Activated naive CD8-positive, alpha-beta T cell treated with anti-CD3 and anti-CD28 coated beads, Interleukin-2, amount 50 U/mL, for 24 hours (primary cell): ENCODE measurements around the gene FBXO31.

Experiments
- ATAC-seq: fragments of 150-1000 bp; cut with Tn5 transposase; one replicate; pipeline ENCODE4 v1.10.0; 2021
- DNase-seq: peaks from one replicate; pipeline ENCODE4 v3.0.0; 2021
- H3K27ac Mint-ChIP-seq: one replicate; pipeline ENCODE4 v1.8.0; 2021; ENCODE audit warnings: mild to moderate bottlenecking, mixed read lengths
- H3K27me3 Mint-ChIP-seq: one replicate; pipeline ENCODE4 v1.8.0; 2021; ENCODE audit warnings: mixed read lengths
- H3K36me3 Mint-ChIP-seq: one replicate; pipeline ENCODE4 v1.8.0; 2021; ENCODE audit warnings: low read depth, mixed read lengths
- H3K4me1 Mint-ChIP-seq: one replicate; pipeline ENCODE4 v1.8.0; 2021; ENCODE audit warnings: mixed read lengths
- H3K4me3 Mint-ChIP-seq: one replicate; pipeline ENCODE4 v1.8.0; 2021; ENCODE audit warnings: mild to moderate bottlenecking, moderate library complexity, mixed read lengths
- H3K9me3 Mint-ChIP-seq: one replicate; pipeline ENCODE4 v1.8.0; 2021; ENCODE audit warnings: mixed read lengths

FBXO31 gene

GRCh38 chr16:87383505-87384161 lies at the start of gene FBXO31:
Gene FBXO31 (minus strand): TSS chr16:87383776. CDS start chr16:87383744, 32 bp downstream.
- H3K36me3 Mint-ChIP-seq, result peaks cover 16% of the 10 kb centered on the region
- H3K4me3 Mint-ChIP-seq, result peak within 1 kb of the TSS; percentile 83
- ATAC-seq, result peak; percentile 82
- peaks cover 2% of the 10 kb centered on the region for H3K27me3 Mint-ChIP-seq
- peak within 1 kb of the TSS; percentile 97 for H3K27ac Mint-ChIP-seq
- H3K4me1 Mint-ChIP-seq, result peaks cover 59% of the 10 kb centered on the region
- H3K9me3 Mint-ChIP-seq, result no peaks in the 10 kb centered on the region
- DNase-seq, result peak; percentile 91

- peaks cover 23% of the 10 kb centered on the region for H3K4me1 Mint-ChIP-seq
- no peaks in the 10 kb centered on the region for H3K9me3 Mint-ChIP-seq
- ATAC-seq (no peak), DNase-seq (no peak)
- peaks cover 4% of the 10 kb centered on the region for H3K36me3 Mint-ChIP-seq
- H3K27me3 Mint-ChIP-seq, result no peaks in the 10 kb centered on the region
- H3K27ac Mint-ChIP-seq, result no peak overlapping the region
- no peak overlapping the region for H3K4me3 Mint-ChIP-seq
Observed at GRCh38 chr16:87432330-87432915, 48.8 kb upstream of the FBXO31 start.

GRCh38 chr16:87431926-87432325 lies 48.4 kb upstream of the FBXO31 start:
- Mint-ChIP-seq H3K4me3 (no peak overlapping the region), H3K27me3 (no peaks in the 10 kb centered on the region), H3K9me3 (no peaks in the 10 kb centered on the region), H3K36me3 (peaks cover 4% of the 10 kb centered on the region), H3K27ac (no peak overlapping the region), H3K4me1 (peaks cover 21% of the 10 kb centered on the region)
- no peak for ATAC-seq
- no peak for DNase-seq

GRCh38 chr16:87426423-87427215 lies 43.0 kb upstream of the FBXO31 start:
- H3K9me3 Mint-ChIP-seq, result no peaks in the 10 kb centered on the region
- DNase-seq (no peak), ATAC-seq (no peak)
- no peaks in the 10 kb centered on the region for H3K4me1 Mint-ChIP-seq
- H3K27ac Mint-ChIP-seq, result no peak overlapping the region
- H3K36me3 Mint-ChIP-seq, result peaks cover 5% of the 10 kb centered on the region
- H3K4me3 Mint-ChIP-seq, result no peak overlapping the region
- H3K27me3 Mint-ChIP-seq, result no peaks in the 10 kb centered on the region

- no peak for DNase-seq
- no peaks in the 10 kb centered on the region for H3K4me1 Mint-ChIP-seq
- peaks cover 8% of the 10 kb centered on the region for H3K36me3 Mint-ChIP-seq
- ATAC-seq, result no peak
- H3K27me3 Mint-ChIP-seq, result no peaks in the 10 kb centered on the region
- no peaks in the 10 kb centered on the region for H3K9me3 Mint-ChIP-seq
- H3K27ac Mint-ChIP-seq, result no peak overlapping the region
- no peak overlapping the region for H3K4me3 Mint-ChIP-seq
Observed at GRCh38 chr16:87425941-87426340, 42.4 kb upstream of the FBXO31 start.

- ATAC-seq (no peak), DNase-seq (no peak)
- H3K4me3 Mint-ChIP-seq, result no peak overlapping the region
- no peaks in the 10 kb centered on the region for H3K27me3 Mint-ChIP-seq
- no peaks in the 10 kb centered on the region for H3K9me3 Mint-ChIP-seq
- H3K36me3 Mint-ChIP-seq, result peaks cover 9% of the 10 kb centered on the region
- H3K27ac Mint-ChIP-seq, result no peak overlapping the region
- H3K4me1 Mint-ChIP-seq, result no peaks in the 10 kb centered on the region
Observed at GRCh38 chr16:87424266-87424665, 40.7 kb upstream of the FBXO31 start.

- Mint-ChIP-seq H3K27me3 (no peaks in the 10 kb centered on the region), H3K27ac (no peak overlapping the region), H3K4me1 (no peaks in the 10 kb centered on the region), H3K4me3 (no peak overlapping the region), H3K36me3 (peaks cover 9% of the 10 kb centered on the region), H3K9me3 (no peaks in the 10 kb centered on the region)
- ATAC-seq (no peak), DNase-seq (no peak)
Observed at GRCh38 chr16:87423429-87423828, 39.9 kb upstream of the FBXO31 start.

- DNase-seq, result no peak
- Mint-ChIP-seq H3K27me3 (no peaks in the 10 kb centered on the region), H3K36me3 (peaks cover 9% of the 10 kb centered on the region), H3K9me3 (no peaks in the 10 kb centered on the region), H3K4me1 (no peaks in the 10 kb centered on the region), H3K4me3 (no peak overlapping the region), H3K27ac (no peak overlapping the region)
- no peak for ATAC-seq
Observed at GRCh38 chr16:87422106-87422505, 38.5 kb upstream of the FBXO31 start.

GRCh38 chr16:87421003-87421912 lies 37.7 kb upstream of the FBXO31 start:
- Mint-ChIP-seq H3K36me3 (peaks cover 9% of the 10 kb centered on the region), H3K27ac (no peak overlapping the region), H3K4me1 (no peaks in the 10 kb centered on the region), H3K9me3 (no peaks in the 10 kb centered on the region), H3K27me3 (no peaks in the 10 kb centered on the region), H3K4me3 (no peak overlapping the region)
- ATAC-seq, result no peak
- DNase-seq, result no peak

- H3K4me1 Mint-ChIP-seq, result no peaks in the 10 kb centered on the region
- no peak for ATAC-seq
- no peaks in the 10 kb centered on the region for H3K9me3 Mint-ChIP-seq
- DNase-seq, result no peak
- H3K27me3 Mint-ChIP-seq, result no peaks in the 10 kb centered on the region
- H3K36me3 Mint-ChIP-seq, result peaks cover 9% of the 10 kb centered on the region
- H3K4me3 Mint-ChIP-seq, result no peak overlapping the region
- H3K27ac Mint-ChIP-seq, result no peak overlapping the region
Observed at GRCh38 chr16:87420026-87421002, 36.7 kb upstream of the FBXO31 start.

- H3K36me3 Mint-ChIP-seq, result peaks cover 7% of the 10 kb centered on the region
- H3K4me1 Mint-ChIP-seq, result no peaks in the 10 kb centered on the region
- DNase-seq, result no peak
Observed at GRCh38 chr16:87418644-87419043, 35.1 kb upstream of the FBXO31 start.

GRCh38 chr16:87418216-87418615 lies 34.6 kb upstream of the FBXO31 start:
- Mint-ChIP-seq H3K4me3 (no peak overlapping the region), H3K4me1 (no peaks in the 10 kb centered on the region), H3K9me3 (no peaks in the 10 kb centered on the region), H3K27me3 (no peaks in the 10 kb centered on the region), H3K27ac (no peak overlapping the region), H3K36me3 (peaks cover 7% of the 10 kb centered on the region)
- ATAC-seq, result no peak
- no peak for DNase-seq

More at GRCh38 chr16:87418644-87419043, 35.1 kb upstream of the FBXO31 start:
- ATAC-seq, result no peak
- H3K9me3 Mint-ChIP-seq, result no peaks in the 10 kb centered on the region
- H3K4me3 Mint-ChIP-seq, result no peak overlapping the region
- no peaks in the 10 kb centered on the region for H3K27me3 Mint-ChIP-seq
- H3K27ac Mint-ChIP-seq, result no peak overlapping the region

- Mint-ChIP-seq H3K27me3 (no peaks in the 10 kb centered on the region), H3K4me1 (no peaks in the 10 kb centered on the region), H3K36me3 (peaks cover 7% of the 10 kb centered on the region), H3K27ac (no peak overlapping the region), H3K4me3 (no peak overlapping the region), H3K9me3 (no peaks in the 10 kb centered on the region)
- no peak for ATAC-seq
- no peak for DNase-seq
Observed at GRCh38 chr16:87417528-87417910, 33.9 kb upstream of the FBXO31 start.
